HG02610 (cell line): ENCODE results near the gene GALNT2.

ENCODE experiments used
- ATAC-seq: cut with Tn5 transposase; IDR thresholded peaks from one replicate; pipeline ENCODE4 v1.9.1; 2021; ENCODE audit warnings: mild to moderate bottlenecking, moderate library complexity; ENCODE audit not compliant: unreplicated experiment

Gene GALNT2

DNA sequence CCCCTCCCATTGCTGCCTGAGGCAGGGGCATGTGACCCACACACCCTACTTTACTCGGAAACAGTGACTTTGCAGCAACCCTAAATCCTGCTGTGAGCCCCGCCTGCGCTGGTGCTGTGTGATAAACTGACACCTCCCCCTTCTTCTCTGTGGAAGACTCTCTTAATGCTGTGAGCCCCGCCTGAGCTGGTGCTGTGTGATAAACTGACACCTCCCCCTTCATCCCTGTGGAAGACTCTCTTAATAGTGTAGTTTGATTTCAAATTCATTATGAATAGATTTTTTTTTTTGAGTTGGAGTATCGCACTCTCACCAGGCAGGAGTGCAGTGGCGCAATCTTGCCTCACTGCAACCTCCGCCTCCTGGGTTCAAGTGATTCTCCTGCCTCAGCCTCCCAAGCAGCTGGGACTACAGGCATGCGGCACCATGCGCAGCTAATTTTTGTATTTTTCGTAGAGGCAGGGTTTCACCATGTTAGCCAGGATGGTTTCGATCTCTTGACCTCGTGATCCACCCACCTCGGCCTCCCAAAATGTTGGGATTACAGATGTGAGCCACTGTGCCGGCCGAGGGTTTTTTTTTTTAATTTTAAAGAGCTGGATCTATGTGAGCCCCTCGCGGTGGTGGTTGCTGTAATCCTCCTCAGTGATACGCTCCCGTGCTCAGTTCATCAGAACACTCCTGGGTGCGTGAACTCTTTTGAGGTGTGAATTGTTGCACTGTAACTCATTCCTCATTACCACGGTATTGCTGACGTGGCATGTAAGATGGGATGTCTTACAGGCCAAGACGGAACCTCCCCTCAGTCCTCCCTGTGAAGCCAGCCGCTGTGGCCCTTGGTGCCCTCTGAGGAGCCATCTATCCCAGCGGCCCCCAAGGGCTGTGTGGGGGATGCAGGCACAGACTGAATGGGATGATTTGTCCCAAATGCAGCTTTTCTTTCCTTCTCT, 60.3 kb downstream of the GALNT2 start:
- no peak for ATAC-seq

DNA sequence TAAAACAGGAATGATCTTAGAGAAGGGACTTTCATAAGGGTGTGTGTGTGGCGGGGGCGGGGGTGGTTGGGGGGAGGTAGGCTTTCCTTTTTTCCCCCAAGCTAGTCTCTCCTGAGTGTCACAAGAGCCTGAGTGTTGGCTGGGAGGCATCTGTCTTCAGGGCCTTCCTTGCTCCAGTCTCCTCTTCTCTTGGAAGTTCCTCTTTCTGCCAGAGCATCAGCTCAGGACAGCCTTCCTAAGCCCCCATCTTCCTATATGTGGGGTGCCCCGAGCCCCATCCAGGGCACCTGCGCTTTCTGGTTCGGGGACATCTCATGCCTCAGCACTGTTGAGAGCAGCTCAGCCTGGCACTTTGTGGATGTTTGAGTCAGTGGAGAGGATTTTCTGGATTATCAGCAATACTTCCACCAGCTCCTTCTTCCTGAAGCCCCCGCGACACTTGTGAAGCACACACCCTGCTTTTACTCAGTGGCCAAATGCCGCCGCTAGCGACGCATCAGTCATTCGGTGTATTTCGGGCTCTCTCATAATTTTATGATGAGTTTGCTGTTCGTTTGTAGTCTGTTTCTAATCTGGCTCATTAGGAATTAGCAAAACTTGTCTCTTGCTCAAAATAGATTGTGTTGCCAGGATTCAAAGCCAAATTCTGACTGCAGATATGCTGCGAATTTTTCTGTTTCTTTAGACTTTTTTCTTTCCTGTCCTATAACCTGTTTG, 61.7 kb downstream of the GALNT2 start:
- ATAC-seq, result no peak

DNA sequence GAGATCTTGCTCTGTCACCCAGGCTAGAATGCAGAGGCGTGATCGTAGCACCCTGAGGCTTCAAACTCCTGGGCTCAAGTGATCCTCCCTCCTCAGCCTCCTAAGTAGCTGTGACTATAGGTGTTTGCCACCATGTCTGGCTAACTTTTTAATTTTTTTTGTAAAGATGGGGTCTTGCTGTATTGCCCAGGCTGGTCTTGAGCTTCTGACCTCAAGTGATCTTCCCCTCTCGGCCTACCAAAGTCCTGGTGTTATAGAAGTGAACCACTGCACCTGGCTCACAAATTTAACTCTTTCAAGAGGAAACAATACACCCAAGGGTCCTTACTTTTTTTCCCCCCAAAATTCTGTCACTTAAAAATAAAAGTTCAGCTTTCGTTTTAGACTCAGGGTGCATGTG, 62.3 kb downstream of the GALNT2 start:
- no peak for ATAC-seq

DNA sequence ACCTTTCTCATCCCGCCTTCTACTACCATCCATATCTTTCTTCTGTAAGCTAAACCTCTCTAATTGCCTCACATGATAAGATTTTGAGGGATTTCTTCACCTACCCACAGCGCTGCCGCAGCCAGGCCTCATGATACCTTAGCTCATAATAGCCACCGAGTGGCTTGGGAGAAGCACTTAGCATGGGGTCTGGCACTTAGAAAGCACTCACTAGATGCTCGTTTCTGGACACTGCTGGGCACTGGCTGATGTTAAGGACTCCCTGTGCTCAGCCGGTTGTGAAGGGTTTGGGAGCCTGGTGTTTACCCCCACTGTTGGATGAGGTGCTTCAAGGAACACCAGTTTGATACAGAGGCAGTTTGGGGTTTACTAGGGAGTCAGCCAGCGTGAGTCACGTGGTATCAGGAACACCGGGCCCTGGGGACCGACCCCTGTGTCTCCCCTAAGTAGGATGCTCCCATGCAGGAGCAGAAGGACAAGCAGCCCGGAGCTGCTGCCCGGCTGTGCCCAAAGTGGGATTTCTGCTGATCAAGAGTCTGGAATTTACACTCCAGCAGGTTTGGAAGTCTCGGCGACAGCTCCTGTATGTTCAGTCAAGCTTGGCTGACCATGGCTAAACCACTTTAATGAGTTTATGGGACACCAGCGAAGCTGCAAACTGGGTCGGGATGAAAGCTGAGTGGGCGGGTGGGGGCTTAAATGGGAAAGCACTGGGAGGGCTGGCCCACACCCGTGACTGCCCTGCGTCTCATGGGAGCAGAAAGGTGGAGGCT, 63.3 kb downstream of the GALNT2 start:
- no peak for ATAC-seq

DNA sequence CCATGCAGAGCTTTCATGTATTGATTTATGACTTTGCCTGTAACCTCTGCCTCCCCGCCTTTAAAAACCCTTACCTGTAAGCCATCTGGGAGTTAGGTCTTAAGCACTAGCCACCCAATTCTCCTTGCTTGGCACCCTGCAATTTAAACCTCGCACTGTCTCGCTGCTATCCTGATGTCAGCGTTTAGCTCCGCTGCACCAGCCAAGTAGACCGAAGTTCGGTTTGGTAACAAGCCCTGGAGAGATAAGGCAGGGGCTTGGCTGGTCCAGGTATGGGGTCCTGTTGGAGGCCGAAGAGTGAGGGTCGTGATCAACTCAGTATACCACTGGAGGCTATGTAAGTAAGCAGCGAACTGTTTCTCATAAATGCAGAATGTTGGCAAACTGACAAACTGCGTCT, 64.4 kb downstream of the GALNT2 start:
- ATAC-seq, result no peak

DNA sequence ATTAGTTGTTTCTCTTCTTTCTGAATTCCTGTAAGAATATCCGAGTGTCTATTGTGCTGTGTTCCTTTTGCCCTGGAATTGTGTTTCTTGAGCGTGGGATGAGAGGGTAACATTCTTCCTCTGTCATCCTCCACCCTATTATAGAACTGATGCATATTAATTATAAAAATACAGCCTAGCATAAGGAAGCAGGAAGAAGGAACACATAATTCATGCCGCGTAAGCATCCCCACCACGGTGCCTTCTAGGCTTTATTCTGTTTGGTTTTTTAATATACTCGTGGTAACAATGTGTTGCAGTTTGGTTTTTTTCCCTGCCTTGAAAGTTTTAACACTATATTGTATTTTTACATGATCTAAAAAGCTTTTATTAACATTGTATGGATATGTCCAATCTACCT, 65.7 kb downstream of the GALNT2 start:
- no peak for ATAC-seq

DNA sequence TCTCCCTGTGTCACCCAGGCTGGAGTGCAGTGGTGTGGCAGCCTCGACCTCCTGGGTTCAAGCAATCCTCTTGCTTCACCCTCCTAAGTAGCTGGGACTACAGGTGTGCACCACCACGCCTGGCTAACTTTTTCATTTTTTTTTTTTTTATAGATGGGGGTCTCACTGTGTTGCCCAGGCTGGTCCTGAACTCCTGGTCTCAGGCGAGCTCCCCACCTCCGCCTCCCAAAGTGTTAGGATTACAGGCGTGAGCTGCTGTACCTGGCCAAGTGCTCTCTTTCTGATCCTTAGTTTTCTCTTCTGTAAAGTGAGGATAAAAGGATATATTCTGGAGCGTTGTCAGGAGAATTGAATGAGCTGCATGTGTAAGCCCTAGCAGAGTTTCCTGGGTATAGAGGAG, 68.7 kb downstream of the GALNT2 start:
- ATAC-seq, result no peak

DNA sequence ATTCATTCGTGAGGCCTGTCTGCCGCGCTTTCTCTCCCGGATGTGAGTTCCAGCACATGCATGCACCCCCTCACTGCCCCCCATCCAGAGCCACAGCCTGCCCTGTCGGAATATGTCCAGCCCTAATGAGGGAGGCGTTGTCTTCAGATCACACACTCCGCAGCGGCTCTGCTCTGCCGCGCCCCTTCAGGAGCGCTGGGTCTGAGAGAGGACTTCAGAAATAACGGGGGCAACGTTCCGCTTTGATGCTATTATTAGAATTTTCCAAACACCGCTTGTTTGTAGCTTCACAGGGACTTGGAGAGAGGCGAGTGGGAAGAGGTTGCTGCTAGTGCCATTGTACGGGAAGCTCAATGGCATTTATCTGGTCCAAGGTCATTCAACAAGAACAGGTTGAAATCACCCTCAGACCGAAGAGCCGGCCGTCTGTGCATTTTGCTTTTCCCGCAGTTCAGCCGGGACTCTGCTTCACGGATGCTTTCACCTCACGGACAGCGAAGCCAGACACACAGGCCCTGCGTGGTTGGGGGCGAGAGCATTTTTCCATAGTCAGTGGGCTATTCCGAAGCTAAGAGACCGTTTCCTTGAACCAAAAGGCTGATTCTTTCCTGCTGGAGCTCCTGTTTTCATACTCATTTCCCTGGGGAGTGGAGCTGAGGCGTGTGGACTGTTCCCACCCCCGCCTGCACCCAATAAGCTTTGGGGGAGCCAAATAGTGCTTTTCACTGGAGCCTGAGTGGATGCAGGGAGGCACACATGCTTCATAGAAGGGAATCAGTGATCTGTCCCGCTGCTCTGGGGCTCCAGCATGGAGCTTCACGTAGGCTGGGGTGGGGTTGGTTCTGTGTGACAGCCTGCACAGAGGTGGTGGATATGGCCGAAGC, 69.7 kb downstream of the GALNT2 start:
- no peak for ATAC-seq

DNA sequence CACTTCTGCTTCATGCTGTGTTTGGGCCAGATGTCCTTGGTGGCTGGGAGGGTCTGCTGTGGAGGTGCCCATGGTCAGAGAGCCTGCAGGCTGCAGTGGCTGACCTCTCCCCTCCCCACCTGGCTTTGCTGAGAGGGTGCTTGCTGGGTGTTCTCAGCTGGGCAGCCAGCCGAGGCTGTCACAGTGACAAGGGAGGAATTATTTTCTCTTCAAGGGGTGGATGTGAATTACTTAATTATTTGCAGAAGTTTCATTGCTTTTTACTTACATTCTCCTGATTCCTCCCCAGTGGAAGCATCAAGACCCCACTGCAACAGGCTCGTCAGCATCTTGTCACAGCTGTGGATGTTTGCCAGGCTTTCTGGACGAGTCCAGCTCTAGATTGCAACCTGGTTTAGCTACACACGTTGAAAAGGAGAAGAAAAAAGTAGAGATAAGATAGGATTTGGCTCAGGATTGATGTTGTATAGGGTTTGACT, 70.3 kb downstream of the GALNT2 start:
- no peak for ATAC-seq

DNA sequence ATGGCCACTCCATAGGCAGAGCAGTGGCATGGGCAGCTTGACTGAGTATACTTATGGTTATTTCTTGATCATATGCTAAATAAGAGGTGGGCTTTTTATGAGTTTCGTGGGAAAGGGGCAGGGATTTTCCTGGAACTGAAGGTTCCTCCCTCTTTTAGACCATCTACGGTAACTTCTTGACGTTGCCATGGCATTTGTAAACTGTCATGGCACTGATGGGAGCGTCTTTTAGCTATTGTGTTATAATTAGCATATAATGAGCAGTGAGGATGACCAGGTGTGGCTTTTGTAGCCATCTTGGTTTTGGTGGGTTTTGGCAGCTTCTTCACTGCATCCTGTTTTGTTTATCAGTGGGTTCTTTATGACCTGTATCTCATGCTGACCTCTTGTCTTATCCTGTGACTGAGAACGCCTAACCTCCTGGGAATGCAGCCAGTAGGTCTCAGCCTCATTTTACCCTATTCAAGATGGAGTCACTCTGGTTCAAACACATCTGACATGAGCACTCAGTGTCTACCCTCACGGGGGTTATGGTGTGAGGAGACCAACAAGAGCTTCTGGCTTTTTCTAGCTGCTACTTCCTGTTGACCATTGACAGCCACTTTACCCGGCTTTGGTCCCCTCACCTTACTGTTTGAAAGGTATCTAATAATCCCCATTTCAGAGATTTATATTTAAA, 71.7 kb downstream of the GALNT2 start:
- ATAC-seq, result no peak

DNA sequence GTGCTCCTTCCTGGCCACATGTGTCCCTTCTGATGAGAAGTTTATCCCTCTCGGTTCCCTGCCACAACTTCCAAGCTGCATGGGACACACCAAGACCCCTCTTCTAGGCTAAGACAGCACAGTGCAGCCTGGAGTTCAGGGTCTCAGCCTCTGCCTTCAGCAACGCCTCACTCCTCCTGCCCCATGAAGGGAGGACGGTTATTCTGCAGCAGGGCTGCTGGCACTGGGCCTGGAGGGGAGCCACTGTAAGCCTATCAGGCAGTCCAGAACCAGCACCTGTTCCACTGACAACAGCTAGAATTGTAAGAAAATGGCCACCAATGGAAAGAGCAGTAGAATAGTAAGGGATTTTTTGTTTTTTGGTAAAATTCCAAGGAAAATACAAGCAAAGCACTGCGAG, 72.3 kb downstream of the GALNT2 start:
- ATAC-seq, result no peak

DNA sequence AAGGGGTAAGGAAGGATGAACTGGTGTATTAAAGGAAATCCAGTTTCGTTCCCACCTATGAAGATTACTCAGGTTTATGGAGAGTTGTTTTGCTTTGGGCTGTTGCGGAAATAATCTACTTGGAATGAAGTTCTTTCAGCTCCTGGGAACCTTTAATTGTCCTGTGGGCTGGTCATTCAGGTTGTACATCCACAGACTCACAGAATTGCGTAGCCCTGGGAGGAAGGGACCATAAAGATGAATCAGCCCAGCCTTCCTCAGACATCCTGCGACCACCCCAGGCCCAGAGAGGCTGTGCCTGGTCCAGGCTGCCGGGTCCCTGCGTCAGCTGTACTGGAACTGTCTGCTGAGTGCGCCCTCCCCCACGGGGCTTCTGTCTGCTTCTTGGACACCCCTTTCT, 72.7 kb downstream of the GALNT2 start:
- no peak for ATAC-seq

DNA sequence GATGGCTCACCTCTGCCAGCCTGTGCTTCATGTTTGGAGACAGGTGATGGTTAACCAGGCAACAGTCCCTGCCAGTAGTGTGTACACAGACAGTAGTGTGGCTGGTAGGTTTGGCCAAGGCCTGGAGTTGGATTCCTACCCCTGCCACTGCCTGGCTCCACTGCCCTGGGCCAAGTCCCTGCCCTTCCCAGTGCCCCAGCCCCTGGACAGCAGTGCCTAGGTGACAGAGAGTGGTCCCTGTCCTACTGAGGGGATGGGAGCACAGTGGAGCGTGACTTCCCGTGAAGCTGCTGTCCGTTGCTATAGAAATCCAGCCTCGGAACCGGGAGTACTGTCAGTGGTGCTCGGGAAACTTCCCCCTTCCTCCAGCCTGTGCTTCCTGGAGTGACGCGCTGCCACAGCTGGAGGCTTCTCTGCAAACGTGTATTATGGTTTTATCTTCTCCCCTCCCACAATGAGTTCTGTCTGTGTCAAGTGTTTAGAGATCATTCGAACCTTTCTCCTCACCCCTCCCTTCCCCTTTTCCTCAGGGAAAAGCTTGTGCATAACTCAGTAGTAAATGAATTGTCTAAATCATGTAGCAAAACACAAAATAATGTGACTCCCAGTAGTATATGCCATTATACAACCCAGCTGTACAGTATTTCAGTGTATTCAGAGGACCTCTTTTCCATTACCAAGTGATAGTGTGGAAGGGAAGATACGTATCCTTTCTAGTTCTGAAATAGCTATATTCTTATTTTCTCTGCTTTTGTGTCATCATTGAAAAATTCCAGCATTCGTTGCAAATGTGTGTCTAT, 73.4 kb downstream of the GALNT2 start:
- no peak for ATAC-seq

DNA sequence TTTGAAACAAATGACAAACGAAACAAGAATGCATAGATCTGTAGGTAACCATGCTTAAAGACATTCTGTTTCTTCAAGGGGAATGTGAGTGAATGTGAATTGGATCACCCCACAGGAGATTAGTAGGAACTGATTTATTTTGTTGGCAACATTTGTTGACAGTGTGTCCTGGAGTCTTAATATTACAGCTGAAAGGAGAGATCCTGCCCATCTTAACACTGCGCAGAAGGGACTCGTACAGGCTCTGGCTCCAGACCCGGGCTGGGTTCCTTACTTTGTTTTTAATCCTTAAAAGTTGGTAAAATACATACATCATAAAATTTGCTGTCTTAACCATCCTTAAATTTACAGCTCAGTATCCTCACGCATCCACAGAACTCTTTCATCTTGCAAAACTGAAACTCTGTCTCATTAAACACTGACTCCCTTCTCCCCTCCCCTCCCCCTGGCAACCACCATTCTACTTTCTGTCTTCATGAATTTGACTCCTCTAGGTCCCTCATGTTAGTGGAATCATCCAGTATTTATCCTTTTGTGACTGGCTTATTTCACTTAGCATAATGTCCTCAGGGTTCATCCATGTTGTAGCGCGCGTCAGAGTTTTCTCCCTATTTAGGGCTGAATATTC, 74.1 kb downstream of the GALNT2 start:
- ATAC-seq, result no peak

DNA sequence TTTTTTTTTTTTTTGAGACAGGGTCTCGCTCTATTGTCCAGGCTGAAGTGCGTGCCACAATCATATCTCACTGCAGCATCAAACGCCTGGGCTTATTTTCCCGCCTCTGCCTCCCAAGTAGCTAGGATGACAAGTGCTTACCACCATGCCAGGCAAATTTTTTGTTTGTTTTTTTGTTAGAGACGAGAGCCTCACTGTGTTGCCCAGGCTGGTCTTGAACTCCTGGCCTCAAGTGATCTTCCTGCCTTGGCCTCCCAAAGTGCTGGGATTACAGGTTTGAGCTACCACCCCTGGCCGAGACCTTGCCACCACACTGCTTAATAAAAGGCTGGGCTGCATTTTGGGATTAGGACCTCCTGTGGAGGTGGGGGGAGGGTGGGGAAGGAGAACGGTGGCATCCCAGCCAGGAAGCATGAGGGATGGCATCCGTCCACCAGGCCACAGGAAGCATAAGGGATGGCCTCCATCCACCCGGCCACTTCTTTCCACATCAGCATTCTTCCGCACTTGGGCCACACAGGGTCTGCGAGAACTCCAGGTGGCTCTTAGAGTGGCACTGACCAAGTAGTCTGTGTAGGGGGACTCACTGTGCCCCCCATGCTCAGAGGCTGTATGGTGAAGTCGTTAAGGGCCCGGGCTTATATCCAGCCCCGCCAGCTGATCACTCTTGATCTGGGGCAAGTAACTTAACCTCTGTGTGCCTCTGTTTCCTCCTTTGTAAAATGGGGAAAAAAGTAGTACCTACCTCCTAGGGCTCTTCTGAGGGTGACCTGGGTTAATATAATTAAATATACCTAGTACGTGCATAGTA, 75.0 kb downstream of the GALNT2 start:
- ATAC-seq, result no peak

DNA sequence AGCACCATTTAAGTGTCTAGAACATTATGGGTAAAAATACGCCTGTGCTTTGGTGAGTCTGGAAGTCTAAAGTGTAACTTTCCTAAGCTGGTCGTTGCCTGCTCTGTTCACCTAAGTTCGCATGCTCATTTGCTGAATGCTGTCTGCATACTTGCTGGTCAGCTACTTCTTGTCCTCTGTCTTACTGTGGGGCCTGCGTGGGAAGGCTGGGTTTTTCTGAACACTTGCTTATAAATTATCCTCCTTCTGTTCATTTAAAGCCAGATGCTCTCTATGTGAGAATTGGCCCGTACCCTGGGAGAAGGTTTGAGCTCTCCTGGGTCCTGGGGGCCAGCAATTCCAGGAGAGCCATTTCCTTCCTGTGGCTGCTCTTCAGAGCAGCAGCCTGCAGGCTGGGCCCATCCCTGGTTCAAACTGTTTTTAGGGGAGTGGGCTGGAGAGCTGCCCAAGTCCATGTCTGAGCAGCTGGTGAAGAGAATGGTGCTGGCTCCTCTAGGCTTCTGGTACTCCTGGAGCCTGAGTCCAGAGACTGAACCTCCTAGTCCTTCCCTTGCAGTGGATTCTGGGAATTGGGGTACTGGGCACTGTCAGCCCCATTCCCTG, 75.7 kb downstream of the GALNT2 start:
- ATAC-seq, result no peak

DNA sequence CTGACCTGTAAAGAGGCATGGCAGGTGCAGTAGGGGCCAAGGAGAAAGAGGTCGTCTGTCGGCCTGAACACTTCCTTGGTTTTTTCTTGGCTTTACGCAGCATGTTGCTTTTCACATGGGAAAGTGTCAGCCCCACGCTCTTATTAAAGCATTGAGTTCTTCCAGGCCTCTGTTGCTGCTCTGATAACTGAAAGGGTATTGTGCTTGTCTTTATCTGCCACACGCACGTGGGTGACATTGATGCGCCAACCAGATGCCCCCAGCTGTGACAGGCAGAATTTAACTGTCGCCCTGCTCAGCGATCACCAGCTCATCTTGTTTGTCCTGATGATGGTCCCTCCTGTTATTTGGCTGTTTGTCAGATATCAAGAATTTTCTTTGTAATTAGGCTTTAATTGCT, 76.5 kb downstream of the GALNT2 start:
- ATAC-seq, result no peak
